ENCODE results near the gene CDC34.

DNA sequence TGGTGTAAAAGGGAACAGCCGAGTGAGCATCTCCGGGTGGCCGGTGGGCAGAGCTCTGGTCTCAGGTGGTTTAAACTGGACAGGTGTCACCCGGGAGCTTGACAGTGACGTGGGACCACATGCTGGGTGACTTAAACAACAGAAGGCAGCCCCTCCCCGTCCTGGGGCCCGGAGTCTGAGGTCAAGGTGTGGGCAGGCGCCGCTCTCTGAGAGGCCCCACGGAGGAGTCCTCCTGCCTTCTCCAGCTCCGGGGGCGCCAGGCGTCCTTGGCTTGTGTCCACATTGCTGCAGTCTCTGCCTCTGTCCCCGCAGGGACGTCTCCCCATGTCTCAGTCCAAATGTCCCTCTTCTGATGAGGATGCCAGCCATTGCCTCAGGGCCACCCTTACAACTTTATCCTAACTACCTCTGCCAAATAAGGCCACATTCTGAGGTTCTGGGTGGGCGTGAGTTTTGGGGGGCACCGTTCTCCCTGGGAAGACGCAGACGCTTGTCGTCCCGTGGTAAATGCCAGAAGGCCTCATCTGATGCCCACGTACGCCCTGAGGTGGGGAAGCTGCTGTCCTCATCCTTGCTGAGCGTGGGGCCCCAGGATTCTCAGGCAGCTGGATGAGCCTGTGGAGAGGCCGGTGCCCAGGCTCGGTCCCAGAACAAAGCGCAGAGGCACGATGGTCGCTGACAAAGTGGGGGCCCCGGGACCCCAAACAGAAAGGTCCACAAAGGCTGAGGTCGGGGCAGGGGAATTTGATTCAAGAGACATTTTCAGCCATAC lies 25.2 kb downstream of the CDC34 start:
- TF ChIP-seq, protein P1, sequence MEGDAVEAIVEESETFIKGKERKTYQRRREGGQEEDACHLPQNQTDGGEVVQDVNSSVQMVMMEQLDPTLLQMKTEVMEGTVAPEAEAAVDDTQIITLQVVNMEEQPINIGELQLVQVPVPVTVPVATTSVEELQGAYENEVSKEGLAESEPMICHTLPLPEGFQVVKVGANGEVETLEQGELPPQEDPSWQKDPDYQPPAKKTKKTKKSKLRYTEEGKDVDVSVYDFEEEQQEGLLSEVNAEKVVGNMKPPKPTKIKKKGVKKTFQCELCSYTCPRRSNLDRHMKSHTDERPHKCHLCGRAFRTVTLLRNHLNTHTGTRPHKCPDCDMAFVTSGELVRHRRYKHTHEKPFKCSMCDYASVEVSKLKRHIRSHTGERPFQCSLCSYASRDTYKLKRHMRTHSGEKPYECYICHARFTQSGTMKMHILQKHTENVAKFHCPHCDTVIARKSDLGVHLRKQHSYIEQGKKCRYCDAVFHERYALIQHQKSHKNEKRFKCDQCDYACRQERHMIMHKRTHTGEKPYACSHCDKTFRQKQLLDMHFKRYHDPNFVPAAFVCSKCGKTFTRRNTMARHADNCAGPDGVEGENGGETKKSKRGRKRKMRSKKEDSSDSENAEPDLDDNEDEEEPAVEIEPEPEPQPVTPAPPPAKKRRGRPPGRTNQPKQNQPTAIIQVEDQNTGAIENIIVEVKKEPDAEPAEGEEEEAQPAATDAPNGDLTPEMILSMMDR (IDR thresholded peaks at IDR 0.05): no peak
- TF ChIP-seq, protein P2, sequence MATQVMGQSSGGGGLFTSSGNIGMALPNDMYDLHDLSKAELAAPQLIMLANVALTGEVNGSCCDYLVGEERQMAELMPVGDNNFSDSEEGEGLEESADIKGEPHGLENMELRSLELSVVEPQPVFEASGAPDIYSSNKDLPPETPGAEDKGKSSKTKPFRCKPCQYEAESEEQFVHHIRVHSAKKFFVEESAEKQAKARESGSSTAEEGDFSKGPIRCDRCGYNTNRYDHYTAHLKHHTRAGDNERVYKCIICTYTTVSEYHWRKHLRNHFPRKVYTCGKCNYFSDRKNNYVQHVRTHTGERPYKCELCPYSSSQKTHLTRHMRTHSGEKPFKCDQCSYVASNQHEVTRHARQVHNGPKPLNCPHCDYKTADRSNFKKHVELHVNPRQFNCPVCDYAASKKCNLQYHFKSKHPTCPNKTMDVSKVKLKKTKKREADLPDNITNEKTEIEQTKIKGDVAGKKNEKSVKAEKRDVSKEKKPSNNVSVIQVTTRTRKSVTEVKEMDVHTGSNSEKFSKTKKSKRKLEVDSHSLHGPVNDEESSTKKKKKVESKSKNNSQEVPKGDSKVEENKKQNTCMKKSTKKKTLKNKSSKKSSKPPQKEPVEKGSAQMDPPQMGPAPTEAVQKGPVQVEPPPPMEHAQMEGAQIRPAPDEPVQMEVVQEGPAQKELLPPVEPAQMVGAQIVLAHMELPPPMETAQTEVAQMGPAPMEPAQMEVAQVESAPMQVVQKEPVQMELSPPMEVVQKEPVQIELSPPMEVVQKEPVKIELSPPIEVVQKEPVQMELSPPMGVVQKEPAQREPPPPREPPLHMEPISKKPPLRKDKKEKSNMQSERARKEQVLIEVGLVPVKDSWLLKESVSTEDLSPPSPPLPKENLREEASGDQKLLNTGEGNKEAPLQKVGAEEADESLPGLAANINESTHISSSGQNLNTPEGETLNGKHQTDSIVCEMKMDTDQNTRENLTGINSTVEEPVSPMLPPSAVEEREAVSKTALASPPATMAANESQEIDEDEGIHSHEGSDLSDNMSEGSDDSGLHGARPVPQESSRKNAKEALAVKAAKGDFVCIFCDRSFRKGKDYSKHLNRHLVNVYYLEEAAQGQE (IDR thresholded peaks at IDR 0.05; ENCODE audit: insufficient read depth in 1 of 2, low read depth in 2 of 2, low read length in 1 of 2): no peak
- TF ChIP-seq TCF7L2 (IDR thresholded peaks at IDR 0.05; ENCODE audit: low read depth, low read length) (no peak), POLR2AphosphoS5 (IDR thresholded peaks at IDR 0.05; ENCODE audit: low read depth, low read length) (no peak)
